ENCODE measurements around the gene C16orf96.

DNA sequence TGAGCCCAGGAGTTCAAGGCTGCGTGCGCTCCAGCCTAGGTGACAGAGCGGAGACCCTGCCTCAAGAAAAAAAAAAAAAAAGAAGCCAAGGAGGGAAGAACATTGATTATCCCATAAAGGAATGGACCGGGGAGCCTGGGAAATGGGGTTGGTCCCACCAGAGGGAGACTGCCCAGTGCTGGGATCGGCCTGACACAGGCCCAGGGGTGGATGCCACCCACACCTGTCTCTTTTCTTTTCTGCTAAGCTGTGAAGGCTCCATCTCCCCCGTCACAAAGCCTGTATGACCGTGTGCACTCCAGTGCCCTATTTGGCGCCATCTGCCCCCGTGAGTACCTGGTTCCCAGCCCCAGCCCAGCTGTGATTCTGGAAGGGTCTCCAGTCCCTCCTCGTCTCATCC, 42.9 kb downstream of the C16orf96 start:
- TF ChIP-seq EZH2 (IDR thresholded peaks at IDR 0.05; ENCODE audit: insufficient read depth, poor library complexity, severe bottlenecking) (no peak), EZH2phosphoT487 (IDR thresholded peaks at IDR 0.05; ENCODE audit: insufficient read depth, low read depth) (no peak)

Measured in GM23248 (cell line).